HCT116 (cell line): ENCODE results near the gene CC2D1B. TPM values are rescaled to one million over a fixed set of nuclear protein-coding genes. Genes with fewer than 3 reads are reported as not detected.

ENCODE experiments used
- ATAC-seq: fragments of 200-7000 bp; cut with Tn5 transposase; 2 replicates; pipeline ENCODE4 v1.9.1; 2020; ENCODE audit warnings: mild to moderate bottlenecking, moderate library complexity
- BruUV-seq: library from RNA; stranded (reverse); fragments of 400-500 nt; replicated peaks from 2 replicates; lab custom pipeline; 2021; lab: Mats Ljungman, UMichigan
- CTCF ChIA-PET: fragments of 300-600 bp; sonication (Branson Sonifier 250); formaldehyde crosslinking; loops from one replicate; lab custom pipeline; 2021; ENCODE audit warnings: antibody characterized with exemption; lab: Charles Lee
- POLR2A ChIA-PET: fragments of 300-600, 350-600 bp; sonication (Branson Sonifier 250); formaldehyde crosslinking; loops from one replicate; lab custom pipeline; 2021; ENCODE audit warnings: antibody characterized with exemption; lab: Charles Lee
- RAD21 ChIA-PET, 2 experiments: fragments of 300-600 bp; sonication (Branson Sonifier 250); formaldehyde crosslinking; loops; one replicate each; lab custom pipeline; 2023; ENCODE audit warnings: low total read pairs in 2 of 2; ENCODE audit not compliant: uncharacterized antibody in 2 of 2, unreplicated experiment in 2 of 2, low non-redundant PET in 1 of 2; lab: Charles Lee
- DNase-seq: peaks from one replicate; pipeline ENCODE4 v3.0.0-alpha.2; 2010; ENCODE audit warnings: low read depth, low spot score
- H2AFZ ChIP-seq: fragments of 200-600 bp; shearing (Covaris generic), sonication (generic); 2 replicates; pipeline ENCODE4 v1.6.1; 2017; ENCODE audit warnings: low read depth, mixed run types, mixed read lengths, antibody characterized with exemption, low read length; ENCODE audit not compliant: poor library complexity, severe bottlenecking
- H3K27ac ChIP-seq: 2 replicates; pipeline ENCODE4 v1.5.1; 2012; ENCODE audit warnings: low read depth, low read length
- H3K27me3 ChIP-seq: fragments of 200-600 bp; sonication (generic); 2 replicates; pipeline ENCODE4 v1.6.1; 2016; ENCODE audit warnings: mixed run types, low read length, mixed read lengths; ENCODE audit not compliant: insufficient read depth
- H3K36me3 ChIP-seq, 2 experiments: fragments of 200-500 bp in 1 of 2; fragments of 200-600 bp in 1 of 2; sonication (Bioruptor generic) in 1 of 2; sonication (generic) in 1 of 2; 2 replicates each; pipeline versions ENCODE4 v1.5.1 to v1.6.1; 2014 to 2016; ENCODE audit warnings: low read length in 2 of 2, inconsistent platforms in 1 of 2, mixed read lengths in 1 of 2, mixed run types in 1 of 2; ENCODE audit not compliant: insufficient read depth in 2 of 2, control insufficient read depth in 1 of 2
- H3K4me1 ChIP-seq, 2 experiments: fragments of 200-600 bp in 1 of 2; sonication (generic) in 1 of 2; 2 replicates each; pipeline versions ENCODE4 v1.5.1 to v1.6.1; 2012 to 2017; ENCODE audit warnings: low read length in 2 of 2, inconsistent platforms in 1 of 2, mild to moderate bottlenecking in 1 of 2, mixed read lengths in 1 of 2, mixed run types in 1 of 2, moderate library complexity in 1 of 2; ENCODE audit not compliant: insufficient read depth in 2 of 2, control insufficient read depth in 1 of 2
- H3K4me2 ChIP-seq: fragments of 200-600 bp; sonication (generic); 2 replicates; pipeline ENCODE4 v1.6.1; 2017; ENCODE audit warnings: mixed run types, low read length, mixed read lengths
- H3K4me3 ChIP-seq, 2 experiments: fragments of 200-600 bp in 1 of 2; sonication (generic) in 1 of 2; replicated peaks in 1 of 2; 2 replicates each; pipeline ENCODE4 v1.5.1; 2011 to 2016; ENCODE audit warnings: low read length in 2 of 2, control low read depth in 1 of 2, low read depth in 1 of 2, mild to moderate bottlenecking in 1 of 2, mixed read lengths in 1 of 2, mixed run types in 1 of 2
- H3K79me2 ChIP-seq: fragments of 200-600 bp; sonication (generic); 2 replicates; pipeline ENCODE4 v1.6.1; 2017; ENCODE audit warnings: mild to moderate bottlenecking, mixed run types, low read length, moderate library complexity, mixed read lengths; ENCODE audit not compliant: insufficient read depth
- H3K9ac ChIP-seq: fragments of 200-600 bp; sonication (generic); 2 replicates; pipeline ENCODE4 v1.6.1; 2016; ENCODE audit warnings: low read length, mixed read lengths
- H3K9me2 ChIP-seq: fragments of 200-600 bp; sonication (generic), shearing (Covaris generic); 2 replicates; pipeline ENCODE4 v1.6.1; 2017; ENCODE audit warnings: mixed run types, mild to moderate bottlenecking, moderate library complexity; ENCODE audit not compliant: insufficient read depth
- H3K9me3 ChIP-seq, 2 experiments: fragments of 200-500 bp in 1 of 2; fragments of 200-600 bp in 1 of 2; sonication (Bioruptor generic) in 1 of 2; sonication (generic) in 1 of 2; 2 replicates each; pipeline ENCODE4 v1.6.1; 2014 to 2017; ENCODE audit warnings: low read length in 2 of 2, mixed read lengths in 2 of 2, inconsistent platforms in 1 of 2, low read depth in 1 of 2, mild to moderate bottlenecking in 1 of 2, mixed run types in 1 of 2, moderate library complexity in 1 of 2; ENCODE audit not compliant: control insufficient read depth in 1 of 2, insufficient read depth in 1 of 2
- H4K20me1 ChIP-seq: fragments of 200-600 bp; sonication (generic), shearing (Covaris generic); 2 replicates; pipeline ENCODE4 v1.6.1; 2017; ENCODE audit warnings: mixed run types, mild to moderate bottlenecking, moderate library complexity; ENCODE audit not compliant: insufficient read depth
- ELF1 ChIP-seq: IDR thresholded peaks from 2 replicates; pipeline ENCODE4 v1.6.1; 2012; ENCODE audit warnings: low read depth, borderline replicate concordance
- EZH2phosphoT487 ChIP-seq: fragments of 200-600 bp; IDR thresholded peaks from 2 replicates; pipeline ENCODE4 v1.6.1; 2018; ENCODE audit warnings: antibody characterized with exemption, borderline replicate concordance
- SRF ChIP-seq: IDR thresholded peaks from 2 replicates; pipeline ENCODE4 v1.6.1; 2012; ENCODE audit warnings: low read depth
- TCF7L2 ChIP-seq: IDR thresholded peaks from 2 replicates; pipeline ENCODE4 v1.7.0; 2011; ENCODE audit warnings: borderline replicate concordance, inconsistent platforms; ENCODE audit not compliant: insufficient read depth, insufficient read length; ENCODE audit errors: extremely low read depth
- ZFX ChIP-seq: fragments of 450-650 bp; IDR thresholded peaks from 2 replicates; pipeline ENCODE4 v1.6.1; 2017
- ZNF274 ChIP-seq: fragments of 200-500 bp; sonication (Bioruptor generic); IDR thresholded peaks from 2 replicates; pipeline ENCODE4 v1.6.1; 2014; ENCODE audit warnings: mild to moderate bottlenecking, low read depth, low read length, inconsistent platforms
- intact Hi-C: fragments of 100-400 bp; cut with micrococcal nuclease; formaldehyde crosslinking; loops from 2 replicates; pipeline ENCODE4 v1.10.0; 2022
- total RNA-seq: library from RNA; stranded (reverse); gene quantifications from one replicate; pipeline ENCODE4 v1.2.1, GENCODE V29; 2021; ENCODE audit not compliant: unreplicated experiment

CC2D1B gene
- total RNA-seq, 1 experiment from 2014 or later = 20.4 TPM

GRCh38 chr1:52356818-52357355 lies 9.1 kb downstream of the CC2D1B start:
- no peaks in the 10 kb centered on the region for H4K20me1 ChIP-seq
- DNase-seq = no peak
- H3K4me1 ChIP-seq = no peaks in the 10 kb centered on the region
- TF ChIP-seq ZNF274 = no peak
- TF ChIP-seq ELF1 = no peak
- TF ChIP-seq, all 23 proteins: peak for 0
- H3K27me3 ChIP-seq = no peaks in the 10 kb centered on the region
- ChIA-PET RAD21 (no interaction called here), CTCF (no interaction called here), POLR2A (interaction anchor here (1.1 kb wide), 1 partner anchor 9 kb away, joined by 3 read pairs; the partner anchor contains the start of gene CC2D1B)
- no peak overlapping the region for H3K4me3 ChIP-seq
- no peaks in the 10 kb centered on the region for H3K9me3 ChIP-seq
- intact Hi-C loops = no loop called here
- H3K9me2 ChIP-seq = no peaks in the 10 kb centered on the region
- no peaks in the 10 kb centered on the region for H3K79me2 ChIP-seq
- peaks cover 54% of the 10 kb centered on the region in 2 experiments for H3K36me3 ChIP-seq
- no peak for ATAC-seq
- no peak overlapping the region for H2AFZ ChIP-seq
- H3K27ac ChIP-seq = no peak overlapping the region
- H3K4me2 ChIP-seq = no peak overlapping the region
- no TSS peak for BruUV-seq
- H3K9ac ChIP-seq = no peak overlapping the region

GRCh38 chr1:52355847-52356505 lies 10.0 kb downstream of the CC2D1B start:
- Histone ChIP-seq H3K4me2 (no peak overlapping the region), H3K4me3 (no peak overlapping the region), H3K27me3 (no peaks in the 10 kb centered on the region), H3K9ac (no peak overlapping the region), H3K4me1 (no peaks in the 10 kb centered on the region), H3K9me3 (no peaks in the 10 kb centered on the region), H3K27ac (no peak overlapping the region), H3K79me2 (no peaks in the 10 kb centered on the region), H4K20me1 (no peaks in the 10 kb centered on the region), H2AFZ (no peak overlapping the region), H3K9me2 (no peaks in the 10 kb centered on the region), H3K36me3 (peaks cover 48 to 50% of the 10 kb centered on the region in 2 experiments)
- TF ChIP-seq SRF (no peak), EZH2phosphoT487 (no peak), ZFX (no peak), TCF7L2 (no peak)
- DNase-seq (no peak), ATAC-seq (no peak)
- no TSS peak for BruUV-seq
- CTCF ChIA-PET = no interaction called here
- intact Hi-C loops = no loop called here
- POLR2A ChIA-PET = interaction anchor here (1.1 kb wide), 1 partner anchor 10 kb away, joined by 3 read pairs; the partner anchor contains the start of gene CC2D1B
- RAD21 ChIA-PET = no interaction called here
